ENCODE measurements around the gene SLC25A52. TPM values are rescaled to one million over a fixed set of nuclear protein-coding genes. Genes with fewer than 3 reads are reported as not detected.
"Not testable (repeated sequence)": the region's sequence is repeated elsewhere in the genome, so short reads cannot be mapped to it uniquely, and the experiment has no call there.

SLC25A52 gene
- total RNA-seq = not detected
- under 1 TPM in 2 of 3 donors, not detected in 1; 0.05 to 0.78 TPM for polyA plus RNA-seq
- long read RNA-seq, donor 1 = 0 reads
- long read RNA-seq, donor 2 = 0 reads

- WGBS, 3 donors = 86 to 90% (median 88%) methylated on average over 21 of the region's 21 CpGs
- Histone ChIP-seq H3K9me3 (no peaks in the 10 kb centered on the region), H3K27me3 (ENCODE audit: insufficient read depth in 3 of 3, low read length in 2 of 3) (no peaks in the 10 kb centered on the region), H3K27ac (peak within 1 kb of the TSS; percentile 13), H3K4me3 (no peak within 1 kb of the TSS), H3K4me1 (peaks cover 4% of the 10 kb centered on the region), H3K36me3 (ENCODE audit: insufficient read depth in 1 of 2, low read depth in 1 of 2) (no peaks in the 10 kb centered on the region)
- no peak for TF ChIP-seq CTCF (IDR thresholded peaks at IDR 0.05)
- DNase-seq (peak in 1 of 2 donors; percentile 42), ATAC-seq (no peak)
- intact Hi-C loops (cut with DNase I) = no loop called here
Measured at GRCh38 chr18:31760695-31761094, at the start of gene SLC25A52. Gene SLC25A52 (minus strand): TSS chr18:31760880. CDS start chr18:31760661, 219 bp downstream.

- H3K27me3 ChIP-seq (ENCODE audit: insufficient read depth in 3 of 3, low read length in 2 of 3); H3K4me1 ChIP-seq; H3K9me3 ChIP-seq; H3K4me3 ChIP-seq; H3K36me3 ChIP-seq (ENCODE audit: insufficient read depth in 1 of 2, low read depth in 1 of 2); ATAC-seq; DNase-seq; H3K27ac ChIP-seq; intact Hi-C loops (cut with DNase I): not testable (repeated sequence)
- WGBS, 3 donors = 75 to 87% (median 85%) methylated on average over 2 to 4 of the region's 4 CpGs
Measured at GRCh38 chr18:31809049-31809448, 48.4 kb upstream of the SLC25A52 start.

- TF ChIP-seq CTCF (IDR thresholded peaks at IDR 0.05) = no peak
- no peaks in the 10 kb centered on the region for H3K36me3 ChIP-seq (ENCODE audit: insufficient read depth in 1 of 2, low read depth in 1 of 2)
- H3K9me3 ChIP-seq = no peaks in the 10 kb centered on the region
- H3K27ac ChIP-seq = no peak overlapping the region
- no peaks in the 10 kb centered on the region for H3K27me3 ChIP-seq (ENCODE audit: insufficient read depth in 3 of 3, low read length in 2 of 3)
- intact Hi-C loops (cut with DNase I) = no loop called here
- ATAC-seq (no peak), DNase-seq (no peak)
- no peaks in the 10 kb centered on the region for H3K4me1 ChIP-seq
- WGBS, 3 donors = 63 to 68% (median 67%) methylated on average over 2 of the region's 2 CpGs
- no peak overlapping the region for H3K4me3 ChIP-seq
Measured at GRCh38 chr18:31801078-31801477, 40.4 kb upstream of the SLC25A52 start.

- ATAC-seq; intact Hi-C loops (cut with DNase I); H3K27ac ChIP-seq; H3K4me1 ChIP-seq; H3K9me3 ChIP-seq; H3K27me3 ChIP-seq (ENCODE audit: insufficient read depth in 3 of 3, low read length in 2 of 3); DNase-seq; H3K4me3 ChIP-seq; H3K36me3 ChIP-seq (ENCODE audit: insufficient read depth in 1 of 2, low read depth in 1 of 2): not testable (repeated sequence)
- 75 to 96% (median 93%) methylated on average over 5 of the region's 5 CpGs for WGBS, 3 donors
Measured at GRCh38 chr18:31799257-31799656, 38.6 kb upstream of the SLC25A52 start.

GRCh38 chr18:31798399-31798798 is 37.7 kb upstream of the SLC25A52 start:
- 38 to 84% (median 83%) methylated on average over 2 of the region's 2 CpGs for WGBS, 3 donors
- TF ChIP-seq CTCF (IDR thresholded peaks at IDR 0.05) = no peak
- intact Hi-C loops (cut with DNase I) = no loop called here
- H3K9me3 ChIP-seq = no peaks in the 10 kb centered on the region
- H3K4me3 ChIP-seq = no peak overlapping the region
- H3K27ac ChIP-seq = no peak overlapping the region
- no peaks in the 10 kb centered on the region for H3K4me1 ChIP-seq
- no peaks in the 10 kb centered on the region for H3K36me3 ChIP-seq (ENCODE audit: insufficient read depth in 1 of 2, low read depth in 1 of 2)
- no peaks in the 10 kb centered on the region for H3K27me3 ChIP-seq (ENCODE audit: insufficient read depth in 3 of 3, low read length in 2 of 3)
- ATAC-seq (no peak), DNase-seq (no peak)

GRCh38 chr18:31795747-31796146 is 35.1 kb upstream of the SLC25A52 start:
- intact Hi-C loops (cut with DNase I) = no loop called here

More at GRCh38 chr18:31795747-31796146, 35.1 kb upstream of the SLC25A52 start:
- Histone ChIP-seq H3K9me3 (no peaks in the 10 kb centered on the region), H3K27ac (no peak overlapping the region), H3K36me3 (ENCODE audit: insufficient read depth in 1 of 2, low read depth in 1 of 2) (no peaks in the 10 kb centered on the region), H3K27me3 (ENCODE audit: insufficient read depth in 3 of 3, low read length in 2 of 3) (no peaks in the 10 kb centered on the region), H3K4me1 (no peaks in the 10 kb centered on the region), H3K4me3 (no peak overlapping the region)
- no peak for TF ChIP-seq CTCF (IDR thresholded peaks at IDR 0.05)
- ATAC-seq (no peak), DNase-seq (no peak)
- 86 to 90% (median 87%) methylated on average over 2 of the region's 2 CpGs for WGBS, 3 donors
